HG02571 (cell line): Measurements from ENCODE around the gene LEFTY2.
"Not testable (repeated sequence)": the region's sequence is repeated elsewhere in the genome, so short reads cannot be mapped to it uniquely, and the experiment has no call there.

ENCODE experiments used
- ATAC-seq: cut with Tn5 transposase; IDR thresholded peaks from one replicate; pipeline ENCODE4 v1.9.1; 2021; ENCODE audit warnings: mild to moderate bottlenecking, moderate library complexity; ENCODE audit not compliant: unreplicated experiment

Gene LEFTY2

DNA sequence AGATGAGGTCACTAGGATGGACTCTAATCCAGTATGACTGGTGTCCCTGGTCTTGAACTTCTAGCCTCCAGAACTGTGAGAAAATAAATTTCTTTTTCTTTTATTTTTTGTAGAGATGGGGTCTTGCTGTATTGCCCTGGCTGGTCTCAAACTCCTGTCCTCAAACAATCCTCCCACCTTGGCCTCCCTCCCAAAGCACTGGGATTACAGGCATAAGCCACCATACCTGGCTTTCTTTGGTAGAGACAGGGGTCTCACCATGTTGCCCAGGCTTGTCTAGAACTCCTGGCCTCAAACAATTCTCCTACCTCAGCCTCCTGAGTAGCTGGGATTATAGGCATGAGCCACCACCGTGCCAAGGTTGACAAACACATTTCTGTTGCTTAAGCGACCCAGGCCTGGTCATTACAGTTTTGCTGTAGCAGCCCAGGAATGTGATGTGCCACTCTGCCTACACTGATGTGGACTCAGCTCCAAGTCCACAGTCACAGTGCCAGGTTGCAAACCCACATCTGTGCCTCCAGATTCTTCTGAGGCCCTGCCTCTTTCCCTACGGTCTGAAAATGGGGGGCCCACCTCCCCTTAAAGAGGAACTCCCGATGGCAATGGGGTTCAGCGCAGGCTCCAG, 32.9 kb downstream of the LEFTY2 start:
- no peak for ATAC-seq

DNA sequence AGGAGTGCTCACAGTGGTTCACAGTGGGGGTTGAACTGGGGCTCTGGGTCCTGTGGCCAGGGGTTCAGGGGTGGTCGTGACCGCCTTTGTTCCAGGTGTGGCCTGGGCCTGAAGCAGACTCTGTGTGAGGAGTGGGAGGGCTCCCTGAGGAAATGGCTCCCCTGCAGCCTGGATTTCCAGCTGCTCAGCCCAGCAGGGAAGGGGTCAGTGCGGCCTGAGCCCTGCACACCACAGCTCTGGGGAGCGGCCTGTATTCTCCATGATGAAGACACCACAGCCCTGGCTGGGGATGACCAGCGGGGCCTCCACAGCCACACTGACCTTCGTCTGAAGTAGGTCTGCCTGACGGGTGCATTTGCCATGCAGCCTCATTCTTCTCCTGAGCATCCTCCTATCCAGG, 33.7 kb downstream of the LEFTY2 start:
- no peak for ATAC-seq

DNA sequence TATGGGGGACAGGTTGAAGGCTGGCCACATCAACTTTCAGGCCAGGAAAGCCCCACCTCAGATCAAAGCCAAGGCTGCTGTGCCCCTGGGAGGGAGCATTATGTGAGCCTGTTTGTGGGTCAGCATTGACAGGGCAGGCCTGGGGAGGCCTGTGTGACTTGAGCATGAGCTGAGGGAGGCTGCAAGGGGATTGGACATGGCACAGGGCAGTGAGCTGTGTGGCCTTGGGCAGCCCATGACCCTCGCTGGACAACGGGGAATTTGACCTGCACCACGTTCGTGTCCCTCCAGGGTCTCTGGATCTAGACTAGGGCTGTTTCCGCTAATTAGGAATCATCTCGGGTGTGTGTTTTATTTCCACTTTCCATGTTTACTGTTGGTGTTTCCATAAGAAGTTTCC, 34.6 kb downstream of the LEFTY2 start:
- ATAC-seq: no peak

- ATAC-seq: no peak
Observed at GRCh38 chr1:225903623-225904022, 37.4 kb downstream of the LEFTY2 start.

DNA sequence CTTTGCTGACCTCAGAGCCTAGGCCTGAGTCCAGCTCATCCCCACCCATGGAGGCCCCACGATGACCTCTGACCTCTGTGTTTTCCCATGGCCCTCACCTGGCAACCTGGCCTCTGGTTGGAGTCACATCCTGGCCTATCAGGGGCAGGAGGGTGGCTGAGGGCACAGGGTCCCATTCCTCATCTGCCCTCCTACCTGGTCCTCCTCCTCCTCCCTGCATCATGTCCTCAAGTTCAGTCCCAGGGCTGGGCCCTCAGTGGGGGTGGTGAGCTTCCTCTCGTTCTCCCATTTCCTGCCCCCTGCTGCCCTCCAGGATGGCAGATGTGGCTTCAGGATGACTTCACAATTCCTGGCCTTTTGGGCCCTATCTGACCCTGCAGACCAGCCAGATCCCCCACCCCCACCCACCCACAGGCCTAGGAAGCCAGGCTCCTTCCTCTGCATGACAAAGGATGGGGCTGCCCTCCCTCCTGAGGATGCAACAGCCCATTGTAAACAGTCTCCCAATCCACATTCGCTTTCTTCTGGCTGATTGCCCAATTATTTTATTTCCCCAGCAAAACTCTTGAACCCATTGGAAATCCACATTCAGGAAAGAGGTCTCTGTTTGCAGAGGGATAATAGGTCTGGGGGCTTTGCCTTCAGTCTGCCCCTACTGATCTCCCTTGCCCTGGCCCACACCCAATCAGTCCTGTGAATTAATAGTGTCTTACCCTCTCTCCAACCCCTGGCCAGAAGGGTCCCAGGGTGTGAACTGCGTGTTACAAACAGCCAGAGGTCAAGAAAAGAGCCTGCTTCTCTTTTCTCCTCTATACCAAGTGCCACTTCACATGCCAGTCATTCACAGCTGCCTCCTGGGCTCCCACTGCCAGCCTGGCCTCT, 41.7 kb downstream of the LEFTY2 start:
- no peak for ATAC-seq

GRCh38 chr1:225897595-225898514, 43.2 kb downstream of the LEFTY2 start:
- no peak for ATAC-seq

DNA sequence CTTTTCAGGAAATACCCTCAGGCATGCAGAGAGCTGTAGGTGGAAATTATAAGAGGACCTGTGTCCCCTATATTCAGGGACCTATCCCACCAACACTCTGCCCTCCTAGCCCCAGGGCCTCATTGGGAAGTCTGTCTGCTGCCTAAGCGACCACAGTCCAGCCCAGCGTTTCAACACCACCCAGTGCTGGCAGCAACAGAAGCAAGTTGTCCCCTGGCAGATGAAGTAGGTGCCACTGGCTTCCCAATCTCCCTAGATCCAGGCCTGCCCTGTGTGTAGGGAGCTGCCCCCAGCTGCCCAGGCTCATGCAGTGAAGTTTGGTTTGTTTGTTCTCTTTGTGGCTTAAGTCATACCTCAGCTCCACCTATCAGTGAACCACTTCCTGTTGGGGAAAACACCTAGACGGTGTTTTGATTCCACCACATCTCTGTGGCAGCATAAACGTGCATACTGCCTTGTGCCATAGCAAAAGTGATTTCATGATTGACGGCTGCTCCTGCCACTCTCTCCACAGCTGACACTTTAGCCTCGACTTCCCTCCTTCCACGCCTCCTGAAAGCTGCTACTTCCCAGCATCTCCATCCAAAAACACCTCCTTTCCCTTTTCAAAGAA, 44.0 kb downstream of the LEFTY2 start:
- ATAC-seq: peak; percentile 100

DNA sequence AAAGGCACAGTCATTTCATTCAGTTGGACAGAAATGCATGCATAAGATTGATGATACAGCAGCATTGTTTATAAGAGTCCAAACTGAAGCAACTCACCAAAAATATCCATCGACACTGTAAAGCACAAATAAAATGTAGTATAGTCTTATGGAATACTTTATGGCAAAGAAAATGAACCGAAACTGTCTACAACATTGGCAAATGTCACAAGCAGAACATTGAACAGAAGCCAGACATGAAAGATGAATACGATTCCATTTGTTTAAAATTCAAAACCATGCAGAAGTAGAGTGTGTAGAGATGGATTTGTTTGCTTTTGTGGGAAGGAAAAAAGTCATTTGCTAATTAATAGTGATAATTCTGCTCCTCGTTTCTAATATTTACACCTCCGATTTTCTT, 44.5 kb downstream of the LEFTY2 start:
- no peak for ATAC-seq

- ATAC-seq: no peak
Observed at GRCh38 chr1:225892307-225892706, 48.7 kb downstream of the LEFTY2 start.

- no peak for ATAC-seq
Observed at GRCh38 chr1:225891229-225891972, 49.6 kb downstream of the LEFTY2 start.

DNA sequence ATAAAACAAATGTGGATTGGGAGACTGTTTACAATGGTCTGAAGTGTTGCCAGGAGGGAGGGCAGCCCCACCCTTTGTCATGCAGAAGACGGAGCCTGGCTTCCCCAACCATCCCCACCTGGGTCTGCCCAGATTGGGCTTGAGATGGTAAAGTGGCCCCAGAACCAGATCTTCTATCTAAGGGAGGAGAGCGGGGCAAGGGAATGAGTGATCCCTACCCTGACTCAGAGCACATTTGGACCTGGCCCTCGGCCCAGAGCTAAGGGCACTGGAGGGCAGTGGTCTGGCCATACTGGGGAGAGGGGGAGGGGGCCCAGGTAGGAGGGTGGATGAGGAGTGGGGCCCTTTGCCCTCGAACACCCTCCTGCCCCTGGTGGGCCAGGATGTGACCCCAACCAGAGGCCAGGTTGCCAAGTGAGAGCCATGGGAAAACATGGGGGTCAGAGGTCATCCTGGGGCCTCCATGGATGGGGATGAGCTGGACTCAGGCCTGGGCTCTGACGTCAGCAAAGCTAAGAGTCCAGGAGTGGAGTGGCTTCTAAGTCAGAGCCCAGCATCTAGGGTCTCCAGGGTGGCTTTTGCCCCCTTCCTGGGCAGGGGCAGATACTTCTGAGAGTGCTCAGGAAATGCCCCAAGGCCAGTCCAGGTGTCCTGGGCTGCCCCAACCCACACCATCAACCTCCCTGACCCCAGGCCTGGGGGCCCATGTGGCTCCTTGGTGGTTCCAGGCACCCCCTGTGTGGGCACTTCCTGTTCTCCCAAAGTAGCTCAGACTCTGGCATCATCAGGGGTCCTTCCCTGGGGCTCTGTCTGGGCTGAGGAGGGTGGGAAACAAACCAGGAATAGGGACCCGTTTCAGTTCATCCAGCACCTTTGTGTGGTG, 50.4 kb downstream of the LEFTY2 start:
- ATAC-seq: no peak

- no peak for ATAC-seq
Observed at GRCh38 chr1:225889743-225890142, 51.3 kb downstream of the LEFTY2 start.

GRCh38 chr1:225888898-225889601, 52.0 kb downstream of the LEFTY2 start, which contains the start of gene LEFTY1:
Gene LEFTY1 (minus strand): TSS chr1:225889146. CDS start chr1:225889066, 80 bp downstream.
- no peak for ATAC-seq

DNA sequence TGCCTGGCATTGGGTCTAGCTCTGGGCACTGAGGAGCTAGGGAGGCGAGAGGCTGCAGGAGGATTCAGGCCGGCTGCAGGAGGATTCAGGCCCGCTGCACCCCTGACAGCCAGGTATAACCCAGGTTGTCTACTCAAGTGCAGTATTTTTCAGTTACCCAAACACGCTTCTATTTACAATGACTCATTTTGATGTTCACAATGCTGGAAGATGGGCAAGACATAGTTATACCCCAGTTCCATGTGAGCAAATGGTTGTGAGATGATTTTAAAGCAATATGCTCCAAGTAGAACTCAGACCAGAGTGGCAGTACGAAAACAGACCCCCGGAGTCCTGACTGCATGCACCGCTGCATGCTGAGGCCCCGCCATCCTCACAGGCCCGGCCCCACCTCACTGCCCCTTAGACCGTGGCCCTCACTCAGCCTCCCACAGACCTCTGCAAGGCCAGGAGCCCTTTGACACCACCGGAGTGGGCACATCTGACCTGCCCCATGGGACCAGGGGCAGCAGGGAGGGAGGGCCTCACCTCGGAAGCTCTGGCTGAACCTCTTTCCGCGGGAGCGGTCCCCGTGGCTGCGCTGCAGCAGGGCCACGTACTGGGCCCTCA, 52.6 kb downstream of the LEFTY2 start:
- no peak for ATAC-seq

DNA sequence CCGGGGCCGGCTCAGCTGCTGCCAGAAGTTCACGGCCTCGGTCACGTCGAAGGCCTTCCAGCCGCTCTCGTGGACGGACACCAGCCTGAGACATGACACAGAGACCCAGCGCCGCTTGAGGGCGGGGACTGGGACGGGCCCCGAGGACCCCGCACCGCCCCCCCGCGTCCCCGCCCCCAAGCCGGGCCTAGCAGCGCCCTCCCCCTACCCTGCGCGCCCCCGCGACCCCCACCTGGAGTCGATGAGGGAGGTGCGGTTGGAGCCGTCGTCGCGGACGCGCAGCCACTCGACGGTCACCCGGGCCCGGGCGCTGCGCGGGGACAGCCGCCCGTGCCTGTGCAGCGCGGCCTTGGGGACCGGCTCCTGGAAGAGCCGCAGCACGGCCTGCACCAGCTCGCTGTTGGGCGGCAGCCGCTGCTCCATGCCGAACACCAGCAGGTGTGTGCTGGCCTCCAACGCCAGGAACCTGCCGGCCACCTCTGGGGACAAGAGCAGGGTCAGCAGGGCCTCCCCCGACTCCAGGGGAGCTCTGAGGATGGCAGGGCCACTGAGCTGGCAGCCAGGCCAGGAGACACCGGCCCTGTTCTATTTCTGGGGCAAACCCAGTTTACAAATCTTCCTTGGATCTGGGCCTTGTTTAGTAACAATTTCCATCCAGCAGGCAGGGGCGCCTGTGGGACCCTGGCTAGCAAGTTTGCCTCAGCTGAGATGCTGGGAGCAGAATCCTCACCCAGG, 53.3 kb downstream of the LEFTY2 start:
- ATAC-seq: not testable (repeated sequence)

DNA sequence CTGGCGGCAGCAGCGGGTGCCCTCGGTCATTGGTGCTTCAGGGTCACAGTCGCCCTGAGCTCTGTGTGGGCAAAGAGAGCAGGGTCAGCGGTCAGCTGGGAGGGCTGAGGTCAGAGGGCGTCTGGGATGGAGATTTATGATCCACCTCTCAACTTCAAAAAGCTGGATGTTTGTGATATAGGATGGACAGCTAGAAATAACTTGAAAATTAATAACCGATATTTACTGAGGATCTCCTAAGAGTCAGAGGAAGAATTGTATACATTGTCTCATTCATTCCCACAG, 54.0 kb downstream of the LEFTY2 start:
- no peak for ATAC-seq
